WTC11 (cell line): ENCODE data around the gene EIF4G3.

Experiments
- ATF1 ChIP-seq: sonication (generic); formaldehyde crosslinking; IDR thresholded peaks from 2 replicates; pipeline ENCODE4 v1.8.1; 2023; ENCODE audit warnings: mild to moderate bottlenecking, moderate library complexity, missing genetic modification reagents
- CTCF ChIP-seq: fragments of 200-600 bp; IDR thresholded peaks from 2 replicates; pipeline ENCODE4 v1.8.0; 2022; ENCODE audit warnings: antibody characterized with exemption
- E2F4 ChIP-seq: sonication (generic); formaldehyde crosslinking; IDR thresholded peaks from 2 replicates; pipeline ENCODE4 v1.8.1; 2022; ENCODE audit warnings: low read depth, mild to moderate bottlenecking, moderate library complexity, missing genetic modification reagents, borderline replicate concordance
- NR2C2 ChIP-seq: sonication (generic); formaldehyde crosslinking; IDR thresholded peaks from 2 replicates; pipeline ENCODE4 v1.8.0; 2022; ENCODE audit warnings: mild to moderate bottlenecking, missing genetic modification reagents

GRCh38 chr1:21051177-21051825, 125.4 kb downstream of the EIF4G3 start:
- TF ChIP-seq CTCF (no peak), ATF1 (CRISPR knock-in tag) (no peak), NR2C2 (no peak), E2F4 (CRISPR knock-in tag) (no peak)
